Activated T-helper 1 cell treated with anti-CD3 and anti-CD28 coated beads, Interleukin-2, amount 50 U/mL, for 16 hours (primary cell): ENCODE results near the gene GNB2.
A peak's percentile ranks its signal among the peaks of the same experiment; 100 is the strongest.

ENCODE experiments used
- DNase-seq, 2 donors: peaks; one replicate each; pipeline ENCODE4 v3.0.0-alpha.2; 2020; ENCODE audit warnings: low read depth in 1 of 2, low spot score in 1 of 2

Gene GNB2

GRCh38 chr7:100673302-100673941, at the start of gene GNB2:
TSS of gene GNB2 (plus strand) at chr7:100673740. CDS start at chr7:100676266, 2,526 bp downstream.
- peak; percentile 94 to 96 for DNase-seq

- no peak for DNase-seq
Measured at GRCh38 chr7:100623951-100624824, 49.4 kb upstream of the GNB2 start.

DNA sequence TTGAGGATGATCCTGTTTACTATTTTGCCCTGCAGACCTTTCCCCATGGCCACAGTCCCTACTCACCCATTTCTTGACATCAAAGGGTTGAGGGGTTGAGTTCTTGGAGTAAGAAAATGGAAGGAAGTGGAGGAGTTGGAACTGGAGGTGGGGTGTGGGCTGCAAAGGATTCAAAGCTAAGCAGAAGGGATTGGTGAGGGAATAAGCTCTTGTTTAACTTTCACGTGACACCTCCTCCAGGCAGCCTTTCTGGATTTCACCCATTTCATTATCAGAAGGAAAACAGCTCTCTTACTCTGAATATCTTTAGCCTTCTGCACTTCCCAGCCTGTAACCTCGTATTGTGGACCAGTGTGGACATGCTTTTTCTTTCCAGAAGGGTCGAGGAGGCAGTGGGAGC, 47.5 kb upstream of the GNB2 start:
- DNase-seq = no peak

GRCh38 chr7:100626530-100627237, 46.9 kb upstream of the GNB2 start:
- peak; percentile 77 to 83 for DNase-seq

DNA sequence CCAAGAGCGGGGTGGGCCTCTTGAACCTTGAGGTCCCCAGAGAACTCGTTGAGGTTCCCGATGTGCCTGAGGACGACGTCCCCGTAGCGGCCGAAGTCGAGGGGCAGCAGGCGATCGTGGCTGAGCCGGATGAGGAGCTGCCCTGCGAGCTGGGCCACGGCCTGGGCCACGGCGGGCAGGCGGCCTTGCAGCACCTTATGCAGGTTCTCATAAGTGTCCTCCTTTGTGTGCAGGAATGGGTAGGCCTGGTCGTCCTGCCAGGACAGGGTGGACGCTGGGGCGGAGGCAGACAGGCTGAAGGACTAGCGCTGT, 46.3 kb upstream of the GNB2 start:
- DNase-seq = no peak

DNA sequence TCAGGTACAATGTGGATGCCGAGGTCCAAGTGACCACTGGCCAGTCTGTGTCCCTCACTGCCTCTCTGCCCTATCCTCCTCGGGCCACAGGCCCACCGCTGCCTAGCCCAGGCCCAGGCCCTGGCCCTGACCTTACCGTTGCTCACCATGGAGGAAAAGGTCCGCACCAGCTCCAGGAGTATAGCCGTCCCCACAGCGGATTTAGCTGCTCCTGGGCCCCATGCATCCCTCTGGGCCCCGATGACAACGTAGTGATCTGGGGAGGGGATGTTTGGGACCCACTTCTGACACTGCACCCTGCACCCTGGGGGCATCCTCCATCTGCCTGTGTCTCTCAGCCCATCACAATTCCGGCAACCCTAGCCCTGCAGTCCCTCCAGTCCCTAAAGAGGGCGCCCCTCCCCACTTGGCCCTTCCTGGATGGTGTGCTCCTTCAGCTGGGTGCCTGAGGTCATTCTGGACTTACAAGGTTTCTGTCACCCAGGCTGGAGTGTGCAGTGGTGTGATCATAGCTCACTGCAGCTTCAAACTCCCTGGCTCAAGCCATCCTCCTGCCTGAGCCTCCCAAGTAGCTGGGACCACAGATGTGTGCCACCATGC, 44.3 kb upstream of the GNB2 start:
- no peak for DNase-seq

DNA sequence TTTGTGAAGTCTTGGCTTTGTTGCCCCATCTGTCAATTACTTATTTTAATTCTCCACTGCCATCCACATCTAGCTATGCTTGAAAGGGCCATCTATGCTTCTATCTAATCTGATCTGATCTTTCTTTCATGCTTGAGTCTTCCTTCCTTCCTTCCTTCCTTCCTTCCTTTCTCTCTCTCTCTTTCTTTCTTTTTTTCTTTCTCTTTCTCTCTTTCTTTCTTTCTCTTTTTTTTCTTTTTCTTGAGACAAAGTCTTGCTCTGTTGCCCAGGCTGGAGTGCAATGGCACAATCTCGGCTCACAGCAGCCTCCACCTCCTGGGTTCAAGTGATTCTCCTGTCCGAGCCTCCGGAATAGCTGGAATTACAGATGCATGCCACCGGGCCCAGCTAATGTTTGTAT, 43.5 kb upstream of the GNB2 start:
- no peak for DNase-seq

GRCh38 chr7:100632951-100633717, 40.4 kb upstream of the GNB2 start:
- peak; percentile 28 to 38 for DNase-seq

DNA sequence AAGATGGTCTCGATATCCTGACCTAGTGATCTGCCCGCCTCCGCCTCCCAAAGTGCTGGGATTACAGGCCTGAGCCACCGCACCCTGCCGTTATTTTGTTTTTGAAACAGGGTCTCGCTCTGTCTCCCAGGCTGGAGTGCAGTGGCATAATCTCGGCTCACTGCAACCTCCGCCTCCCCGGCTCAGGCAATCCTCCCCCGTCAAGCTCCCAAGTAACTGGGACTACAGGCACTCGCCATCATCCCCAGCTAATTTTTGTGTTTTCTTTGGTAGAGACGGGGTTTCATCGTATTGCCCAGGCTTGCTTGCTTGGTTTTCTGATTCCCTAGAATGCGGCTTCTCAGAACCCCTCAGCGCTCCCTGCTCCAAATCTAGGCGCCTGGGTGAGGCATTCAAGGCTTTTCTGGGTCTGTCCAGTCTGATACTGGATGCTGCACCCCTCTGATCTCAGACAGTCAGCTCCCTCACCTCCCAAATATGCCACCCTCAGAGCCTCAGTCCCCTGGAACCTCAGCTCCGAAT, 33.5 kb upstream of the GNB2 start:
- no peak for DNase-seq

DNA sequence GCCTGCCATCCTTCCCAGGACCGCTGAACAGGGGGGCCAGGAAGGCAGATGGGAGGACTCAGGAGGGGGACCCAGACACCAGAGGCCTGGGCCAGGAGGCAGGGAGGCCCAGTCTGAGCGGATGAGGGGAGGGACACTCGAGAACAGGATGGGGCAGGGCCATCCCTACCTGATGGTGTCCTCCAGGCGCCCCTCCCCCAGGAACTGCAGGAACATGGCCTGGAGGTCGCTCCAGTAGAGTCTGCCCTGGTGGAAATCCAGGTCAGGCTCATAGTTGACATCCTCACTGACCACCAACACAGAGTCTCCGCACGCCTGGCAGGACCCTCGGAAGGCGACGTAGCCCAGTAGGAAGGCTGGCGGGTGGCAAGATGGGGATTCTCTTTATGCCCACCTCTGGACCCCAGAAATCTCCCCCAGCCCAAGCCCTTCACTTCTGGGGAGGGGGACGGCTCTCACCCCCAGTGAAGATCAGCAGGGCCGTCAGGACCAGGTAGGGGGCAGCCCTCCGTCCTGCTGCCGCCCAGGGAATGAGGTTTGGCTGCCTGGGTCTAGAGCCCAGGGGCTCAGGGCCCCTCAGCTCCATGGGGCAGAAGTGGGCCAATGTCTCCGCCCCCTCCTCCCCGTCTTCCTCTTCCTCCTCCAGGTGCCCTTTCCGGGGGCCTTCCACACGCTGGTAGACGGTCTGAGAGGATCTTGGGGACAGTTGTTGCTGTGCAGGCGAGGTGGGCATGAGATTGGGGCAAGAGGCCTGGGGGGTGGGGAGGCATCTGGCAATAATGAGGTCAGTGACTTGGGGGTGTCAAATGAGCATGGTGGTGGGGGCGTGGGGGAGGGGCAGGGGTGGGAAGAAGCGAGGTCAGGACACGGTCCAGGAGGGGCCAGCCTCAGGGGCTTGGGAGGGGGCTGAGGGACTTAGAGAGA, 32.8 kb upstream of the GNB2 start:
- DNase-seq = no peak

GRCh38 chr7:100641463-100641859, 32.1 kb upstream of the GNB2 start, which contains the start of gene TFR2:
TSS of gene TFR2 (minus strand) at chr7:100641552. CDS start at chr7:100641509, 43 bp downstream.
- no peak for DNase-seq

DNA sequence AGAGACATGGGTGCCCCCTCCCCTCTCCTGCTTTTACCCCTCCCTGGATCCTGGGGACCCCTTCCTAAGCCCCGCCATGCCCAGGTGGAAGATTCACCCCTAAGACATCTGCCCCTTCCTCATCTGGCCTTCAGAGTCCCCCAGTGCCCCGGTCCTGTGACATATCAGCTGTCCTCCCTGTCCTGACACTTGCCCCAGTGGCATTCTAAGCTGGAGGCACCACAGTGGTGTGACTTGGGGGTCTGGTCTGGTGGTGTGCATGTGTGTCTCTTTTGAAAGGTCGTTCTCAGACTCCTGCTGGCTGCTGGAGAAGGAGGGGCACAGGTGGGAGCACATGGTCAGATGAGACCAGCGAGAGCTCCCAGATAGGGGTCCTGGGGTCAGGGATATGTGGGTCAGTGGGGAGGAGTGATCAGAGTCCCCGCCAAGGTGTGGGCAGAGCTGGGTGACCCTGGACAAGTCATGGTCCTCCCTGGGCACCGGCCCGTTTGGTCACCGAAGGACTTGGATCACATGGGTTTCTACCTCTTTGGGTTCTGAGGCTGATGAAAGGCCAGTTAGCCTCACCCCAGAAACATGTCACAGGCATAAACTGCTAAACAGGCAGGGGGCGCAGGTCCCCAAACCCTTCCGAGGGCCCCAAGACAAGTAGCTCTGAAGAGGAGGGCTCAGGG, 31.5 kb upstream of the GNB2 start:
- no peak for DNase-seq

GRCh38 chr7:100642534-100642907, 31.0 kb upstream of the GNB2 start:
- DNase-seq = no peak

DNA sequence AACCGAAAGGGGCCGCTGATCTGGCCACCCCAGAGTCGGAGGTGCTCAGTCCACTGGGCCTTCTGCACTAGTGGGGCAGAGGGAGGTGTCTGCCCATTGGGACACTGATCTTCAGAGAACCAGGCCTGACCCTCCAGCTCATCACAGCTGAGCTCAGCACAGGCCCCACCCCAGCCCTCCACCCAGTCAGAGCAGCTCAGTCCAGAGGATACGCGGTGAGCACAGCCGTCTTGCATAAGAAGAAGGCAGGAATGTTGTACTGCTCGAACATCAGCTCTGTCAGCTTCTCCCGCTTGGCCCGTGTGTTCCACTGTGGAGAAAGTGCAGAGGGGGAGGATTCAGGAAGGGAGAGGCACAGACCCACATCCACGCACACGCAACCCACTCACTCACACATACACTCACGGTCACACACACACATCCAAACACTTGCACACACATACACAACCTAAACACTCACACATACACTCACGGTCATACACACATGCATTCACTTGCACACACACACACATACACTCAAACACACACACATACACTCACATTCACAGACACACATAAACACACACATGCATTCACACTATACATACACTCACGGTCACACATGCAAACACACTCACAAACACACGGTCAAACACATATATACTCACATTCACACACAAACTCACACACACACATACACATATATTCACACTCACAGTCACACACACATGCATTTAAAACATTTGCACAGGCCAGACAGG, 23.5 kb upstream of the GNB2 start:
- DNase-seq = no peak

DNA sequence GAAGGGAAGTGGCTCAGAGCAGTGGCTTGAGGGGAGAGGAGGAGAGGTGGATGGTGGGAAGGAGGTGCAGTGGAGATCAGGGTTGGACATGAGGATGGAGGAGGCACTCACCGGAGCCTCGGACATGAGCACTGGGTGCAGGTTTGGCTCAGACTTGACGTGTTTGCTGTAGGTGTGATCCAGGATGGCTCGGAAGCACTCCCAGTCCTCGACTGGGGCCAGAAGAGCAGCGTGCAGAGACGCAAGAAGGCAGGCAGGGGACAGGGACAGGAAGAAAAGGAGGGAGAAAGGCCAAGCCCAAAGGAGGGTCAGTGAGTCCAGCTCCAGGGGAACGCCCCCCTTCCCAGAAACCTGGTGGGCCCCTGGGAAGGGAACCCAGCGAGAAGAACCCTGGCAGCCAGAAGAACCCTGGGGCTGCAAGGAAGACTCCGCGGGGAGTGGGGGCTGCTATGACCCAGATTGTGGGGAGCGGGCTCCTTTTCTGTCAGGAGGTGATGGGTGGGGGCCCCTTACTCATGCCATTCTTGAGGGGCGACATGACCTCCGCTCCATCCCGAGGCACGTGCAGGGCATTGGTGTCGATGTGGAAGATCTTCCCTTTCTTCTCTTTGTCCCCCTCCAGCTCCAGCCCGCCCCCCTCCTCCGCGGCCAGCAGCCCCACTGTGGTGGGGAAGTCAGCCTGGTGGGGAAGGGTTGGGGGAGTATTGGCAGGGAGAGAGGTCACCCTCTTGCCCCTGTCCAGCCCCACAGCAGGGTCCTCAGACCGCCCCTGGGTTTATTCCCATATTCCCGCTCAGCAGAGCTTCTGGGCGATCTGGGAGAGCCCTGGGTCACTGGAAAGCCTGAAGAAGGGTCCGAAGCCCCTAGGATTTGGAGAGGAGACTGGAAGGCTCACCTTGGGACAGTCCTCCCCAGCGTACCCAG, 18.4 kb upstream of the GNB2 start:
- DNase-seq = no peak

GRCh38 chr7:100655908-100656674, 17.4 kb upstream of the GNB2 start, which contains the start of gene ACTL6B:
TSS of gene ACTL6B (minus strand) at chr7:100656448. CDS start at chr7:100656354, 94 bp downstream.
- DNase-seq = no peak
